GM21528 (cell line): ENCODE data around the gene ELAPOR1.
"Not testable (repeated sequence)": the region's sequence is repeated elsewhere in the genome, so short reads cannot be mapped to it uniquely, and the experiment has no call there.

ENCODE experiments used
- ATAC-seq: cut with Tn5 transposase; IDR thresholded peaks from one replicate; pipeline ENCODE4 v1.9.1; 2021; ENCODE audit warnings: mild to moderate bottlenecking, moderate library complexity; ENCODE audit not compliant: unreplicated experiment, low FRiP score

Gene ELAPOR1

GRCh38 chr1:109135940-109136339, 22.0 kb downstream of the ELAPOR1 start:
- ATAC-seq: no peak

- ATAC-seq: no peak
Observed at GRCh38 chr1:109136766-109137165, 22.9 kb downstream of the ELAPOR1 start.

GRCh38 chr1:109137958-109138357, 24.0 kb downstream of the ELAPOR1 start:
- no peak for ATAC-seq

- ATAC-seq: no peak
Observed at GRCh38 chr1:109138358-109138757, 24.4 kb downstream of the ELAPOR1 start.

GRCh38 chr1:109140392-109140791, 26.5 kb downstream of the ELAPOR1 start:
- ATAC-seq: no peak

GRCh38 chr1:109142260-109142659, 28.3 kb downstream of the ELAPOR1 start:
- no peak for ATAC-seq

GRCh38 chr1:109142725-109143124, 28.8 kb downstream of the ELAPOR1 start:
- ATAC-seq: not testable (repeated sequence)

GRCh38 chr1:109148987-109149561, 35.2 kb downstream of the ELAPOR1 start:
- ATAC-seq: no peak

- no peak for ATAC-seq
Observed at GRCh38 chr1:109149874-109150601, 36.1 kb downstream of the ELAPOR1 start.

GRCh38 chr1:109151146-109151990, 37.5 kb downstream of the ELAPOR1 start:
- no peak for ATAC-seq

GRCh38 chr1:109152196-109152595, 38.3 kb downstream of the ELAPOR1 start:
- no peak for ATAC-seq

GRCh38 chr1:109156916-109157385, 43.0 kb downstream of the ELAPOR1 start:
- no peak for ATAC-seq

- no peak for ATAC-seq
Observed at GRCh38 chr1:109158433-109158832, 44.5 kb downstream of the ELAPOR1 start.

GRCh38 chr1:109159326-109159725, 45.4 kb downstream of the ELAPOR1 start:
- no peak for ATAC-seq

- no peak for ATAC-seq
Observed at GRCh38 chr1:109160071-109160840, 46.3 kb downstream of the ELAPOR1 start.

GRCh38 chr1:109161858-109162606, 48.1 kb downstream of the ELAPOR1 start:
- ATAC-seq: peak; percentile 52

GRCh38 chr1:109162626-109163025, 48.7 kb downstream of the ELAPOR1 start:
- ATAC-seq: no peak

- ATAC-seq: no peak
Observed at GRCh38 chr1:109163551-109163950, 49.6 kb downstream of the ELAPOR1 start.
